ENCODE measurements around the gene ZBTB2.

DNA sequence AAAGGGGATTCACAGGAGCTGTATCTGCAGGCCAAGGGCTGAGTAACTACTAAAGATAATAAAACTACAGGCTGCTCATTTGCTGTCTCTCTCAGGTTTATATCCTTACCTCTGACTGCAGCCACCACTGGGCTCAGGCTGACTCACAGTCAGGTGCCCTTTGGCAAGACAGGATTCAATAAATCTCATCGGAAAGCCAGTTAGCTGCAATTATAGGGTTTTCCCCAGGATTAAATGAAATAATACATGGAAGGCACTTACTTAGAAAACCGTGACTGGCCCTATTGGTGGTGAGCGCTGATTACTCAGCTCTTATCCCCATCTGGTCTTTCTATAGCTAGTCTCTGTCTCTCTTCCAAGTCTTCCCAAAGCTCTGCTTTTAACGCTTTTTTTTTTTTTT, 34.2 kb upstream of the ZBTB2 start:
- TF ChIP-seq GATA2 (IDR thresholded peaks at IDR 0.05; ENCODE audit: low read depth, low read length) (no peak), GATA3 (IDR thresholded peaks at IDR 0.05; ENCODE audit: low read depth, low read length) (no peak)
